Erythroblast (primary cell): ENCODE data around the gene ST7L.

ENCODE experiments used
- GATA1 ChIP-seq: IDR thresholded peaks from 2 replicates; pipeline ENCODE4 v1.6.1; 2011; ENCODE audit warnings: low read depth, mild to moderate bottlenecking, control low read depth, low read length, moderate library complexity
- POLR2A ChIP-seq: IDR thresholded peaks from 2 replicates; pipeline ENCODE4 v1.6.1; 2011; ENCODE audit warnings: mild to moderate bottlenecking, low read length

GRCh38 chr1:112636056-112636455, 17.1 kb upstream of the ST7L start:
- TF ChIP-seq POLR2A (no peak), GATA1 (no peak)
